Measurements from ENCODE around the gene ARFIP1.
A peak's percentile ranks its signal among the peaks of the same experiment; 100 is the strongest.
"Not testable (repeated sequence)": the region's sequence is repeated elsewhere in the genome, so short reads cannot be mapped to it uniquely, and the experiment has no call there.

The ARFIP1 gene

GRCh38 chr4:152779513-152780266, at the start of gene ARFIP1, which contains the start of gene TIGD4:
ARFIP1 (plus strand) TSS chr4:152779954; CDS start chr4:152829634, 49,680 bp downstream.
TIGD4 (minus strand) TSS chr4:152779730; CDS start chr4:152771004, 8,726 bp downstream.
- H3K27ac Mint-ChIP-seq = peak within 1 kb of the TSS; percentile 95
- no peaks in the 10 kb centered on the region for H3K9me3 Mint-ChIP-seq
- peaks cover 11% of the 10 kb centered on the region for H3K27me3 Mint-ChIP-seq
- peaks cover 42% of the 10 kb centered on the region for H3K4me1 Mint-ChIP-seq (ENCODE audit: low read depth)
- H3K36me3 Mint-ChIP-seq (ENCODE audit: low read depth) = peaks cover 8% of the 10 kb centered on the region
- peak within 1 kb of the TSS; percentile 100 for H3K4me3 Mint-ChIP-seq

GRCh38 chr4:152731997-152732396, 47.8 kb upstream of the ARFIP1 start:
- no peak overlapping the region for H3K27ac Mint-ChIP-seq
- H3K4me1 Mint-ChIP-seq (ENCODE audit: low read depth) = no peaks in the 10 kb centered on the region
- no peaks in the 10 kb centered on the region for H3K27me3 Mint-ChIP-seq
- H3K36me3 Mint-ChIP-seq (ENCODE audit: low read depth) = no peaks in the 10 kb centered on the region
- no peak overlapping the region for H3K4me3 Mint-ChIP-seq
- no peaks in the 10 kb centered on the region for H3K9me3 Mint-ChIP-seq

GRCh38 chr4:152734015-152734698, 45.6 kb upstream of the ARFIP1 start:
- Mint-ChIP-seq H3K27ac (no peak overlapping the region), H3K27me3 (no peaks in the 10 kb centered on the region), H3K4me1 (ENCODE audit: low read depth) (no peaks in the 10 kb centered on the region), H3K36me3 (ENCODE audit: low read depth) (no peaks in the 10 kb centered on the region), H3K4me3 (no peak overlapping the region), H3K9me3 (no peaks in the 10 kb centered on the region)

- H3K4me3 Mint-ChIP-seq = no peak overlapping the region
- no peaks in the 10 kb centered on the region for H3K36me3 Mint-ChIP-seq (ENCODE audit: low read depth)
- H3K4me1 Mint-ChIP-seq (ENCODE audit: low read depth) = no peaks in the 10 kb centered on the region
- no peaks in the 10 kb centered on the region for H3K9me3 Mint-ChIP-seq
- H3K27me3 Mint-ChIP-seq = no peaks in the 10 kb centered on the region
- H3K27ac Mint-ChIP-seq = no peak overlapping the region
Measured at GRCh38 chr4:152734699-152735050, 45.1 kb upstream of the ARFIP1 start.

GRCh38 chr4:152735396-152735859, 44.3 kb upstream of the ARFIP1 start:
- H3K27me3 Mint-ChIP-seq = no peaks in the 10 kb centered on the region
- H3K4me3 Mint-ChIP-seq = no peak overlapping the region
- H3K4me1 Mint-ChIP-seq (ENCODE audit: low read depth) = no peaks in the 10 kb centered on the region
- no peaks in the 10 kb centered on the region for H3K36me3 Mint-ChIP-seq (ENCODE audit: low read depth)
- H3K9me3 Mint-ChIP-seq = no peaks in the 10 kb centered on the region
- no peak overlapping the region for H3K27ac Mint-ChIP-seq

- no peak overlapping the region for H3K27ac Mint-ChIP-seq
- H3K27me3 Mint-ChIP-seq = no peaks in the 10 kb centered on the region
- no peaks in the 10 kb centered on the region for H3K36me3 Mint-ChIP-seq (ENCODE audit: low read depth)
- H3K4me3 Mint-ChIP-seq = no peak overlapping the region
- H3K9me3 Mint-ChIP-seq = no peaks in the 10 kb centered on the region
- no peaks in the 10 kb centered on the region for H3K4me1 Mint-ChIP-seq (ENCODE audit: low read depth)
Measured at GRCh38 chr4:152735906-152736305, 43.8 kb upstream of the ARFIP1 start.

GRCh38 chr4:152738827-152739226, 40.9 kb upstream of the ARFIP1 start:
- no peaks in the 10 kb centered on the region for H3K36me3 Mint-ChIP-seq (ENCODE audit: low read depth)
- no peaks in the 10 kb centered on the region for H3K9me3 Mint-ChIP-seq
- no peak overlapping the region for H3K4me3 Mint-ChIP-seq
- H3K27me3 Mint-ChIP-seq = no peaks in the 10 kb centered on the region
- H3K4me1 Mint-ChIP-seq (ENCODE audit: low read depth) = no peaks in the 10 kb centered on the region
- no peak overlapping the region for H3K27ac Mint-ChIP-seq

GRCh38 chr4:152747444-152747843, 32.3 kb upstream of the ARFIP1 start:
- Mint-ChIP-seq H3K4me3 (no peak overlapping the region), H3K27me3 (no peaks in the 10 kb centered on the region), H3K9me3 (no peaks in the 10 kb centered on the region), H3K36me3 (ENCODE audit: low read depth) (no peaks in the 10 kb centered on the region), H3K27ac (no peak overlapping the region), H3K4me1 (ENCODE audit: low read depth) (no peaks in the 10 kb centered on the region)

GRCh38 chr4:152748619-152749018, 31.1 kb upstream of the ARFIP1 start:
- Mint-ChIP-seq H3K4me3 (no peak overlapping the region), H3K9me3 (no peaks in the 10 kb centered on the region), H3K27ac (no peak overlapping the region), H3K36me3 (ENCODE audit: low read depth) (no peaks in the 10 kb centered on the region), H3K4me1 (ENCODE audit: low read depth) (no peaks in the 10 kb centered on the region), H3K27me3 (peaks cover 5% of the 10 kb centered on the region)

GRCh38 chr4:152763796-152764195, 16.0 kb upstream of the ARFIP1 start:
- Mint-ChIP-seq H3K4me1 (ENCODE audit: low read depth) (no peaks in the 10 kb centered on the region), H3K27ac (no peak overlapping the region), H3K4me3 (no peak overlapping the region), H3K36me3 (ENCODE audit: low read depth) (no peaks in the 10 kb centered on the region), H3K9me3 (no peaks in the 10 kb centered on the region), H3K27me3 (peaks cover 7% of the 10 kb centered on the region)

GRCh38 chr4:152765069-152765737, 14.6 kb upstream of the ARFIP1 start:
- H3K36me3 Mint-ChIP-seq (ENCODE audit: low read depth); H3K27me3 Mint-ChIP-seq; H3K27ac Mint-ChIP-seq; H3K4me3 Mint-ChIP-seq; H3K4me1 Mint-ChIP-seq (ENCODE audit: low read depth); H3K9me3 Mint-ChIP-seq: not testable (repeated sequence)

GRCh38 chr4:152771741-152772533, 7.8 kb upstream of the ARFIP1 start:
- Mint-ChIP-seq H3K4me3 (no peak overlapping the region), H3K27me3 (no peaks in the 10 kb centered on the region), H3K4me1 (ENCODE audit: low read depth) (peaks cover 3% of the 10 kb centered on the region), H3K27ac (no peak overlapping the region), H3K36me3 (ENCODE audit: low read depth) (no peaks in the 10 kb centered on the region), H3K9me3 (no peaks in the 10 kb centered on the region)

GRCh38 chr4:152773339-152773738, 6.4 kb upstream of the ARFIP1 start:
- no peak overlapping the region for H3K4me3 Mint-ChIP-seq
- peaks cover 10% of the 10 kb centered on the region for H3K4me1 Mint-ChIP-seq (ENCODE audit: low read depth)
- no peaks in the 10 kb centered on the region for H3K36me3 Mint-ChIP-seq (ENCODE audit: low read depth)
- no peaks in the 10 kb centered on the region for H3K9me3 Mint-ChIP-seq
- H3K27ac Mint-ChIP-seq = no peak overlapping the region
- H3K27me3 Mint-ChIP-seq = peaks cover 11% of the 10 kb centered on the region

- Mint-ChIP-seq H3K27ac (no peak overlapping the region), H3K36me3 (ENCODE audit: low read depth) (no peaks in the 10 kb centered on the region), H3K4me1 (ENCODE audit: low read depth) (peaks cover 15% of the 10 kb centered on the region), H3K27me3 (peaks cover 11% of the 10 kb centered on the region), H3K4me3 (no peak overlapping the region), H3K9me3 (no peaks in the 10 kb centered on the region)
Measured at GRCh38 chr4:152773953-152774352, 5.8 kb upstream of the ARFIP1 start.

Measured in stimulated activated naive CD8-positive, alpha-beta T cell treated with anti-CD3 and anti-CD28 coated beads, Interleukin-15, Interleukin-2, amounts not matched to agents 100 ng/mL and 50 ng/mL, for 24 hours (primary cell).